ENCODE results near the gene MED28. TPM values are rescaled to one million over a fixed set of nuclear protein-coding genes. Genes with fewer than 3 reads are reported as not detected.
A peak's percentile ranks its signal among the peaks of the same experiment; 100 is the strongest.

The MED28 gene
- polyA plus RNA-seq, 1 of the 3 experiments (the other 2 are of a cell fraction): 7.5 TPM

- H3K79me2 ChIP-seq (ENCODE audit: insufficient read depth): no peaks in the 10 kb centered on the region
- no peak overlapping the region for H3K4me3 ChIP-seq (ENCODE audit: low read depth in 2 of 2, low read length in 1 of 2)
- peaks cover 12 to 41% of the 10 kb centered on the region in 2 experiments for H3K36me3 ChIP-seq (replicated peaks in 1 of 2; ENCODE audit: control insufficient read depth in 1 of 2, insufficient read depth in 2 of 2, low read length in 1 of 2)
- no peaks in the 10 kb centered on the region for H4K20me1 ChIP-seq (ENCODE audit: insufficient read depth)
- POLR2A ChIA-PET: no interaction called here
- WGBS (ENCODE audit: low lambda C conversion rate): 77% methylated on average over 6 of the region's 6 CpGs
- no peaks in the 10 kb centered on the region for H3F3A ChIP-seq (replicated peaks; ENCODE audit: insufficient read depth)
- TF ChIP-seq RCOR1 (IDR thresholded peaks at IDR 0.05; ENCODE audit: low read length) (no peak), RAD21 (IDR thresholded peaks at IDR 0.05; ENCODE audit: low read length) (no peak), TEAD4 (IDR thresholded peaks at IDR 0.05; ENCODE audit: borderline replicate concordance, insufficient read depth) (no peak), GATA2 (CRISPR knock-in tag; IDR thresholded peaks at IDR 0.05) (peak; percentile 23; the same call in 1 of the 2 replicates), EZH2phosphoT487 (IDR thresholded peaks at IDR 0.05; ENCODE audit: borderline replicate concordance, low read depth) (no peak), NRF1 (IDR thresholded peaks at IDR 0.05; ENCODE audit: low read depth, low read length) (no peak), RXRA (IDR thresholded peaks at IDR 0.05; ENCODE audit: borderline replicate concordance, low read depth) (no peak), CHD2 (IDR thresholded peaks at IDR 0.05; ENCODE audit: low read length, partially characterized antibody) (no peak)
- H3K4me2 ChIP-seq: no peak overlapping the region
- H2AFZ ChIP-seq (ENCODE audit: low read depth): no peak overlapping the region
- H3K27ac ChIP-seq (ENCODE audit: low read depth in 2 of 2, low read length in 1 of 2): no peak overlapping the region
- no peaks in the 10 kb centered on the region for H3K9me2 ChIP-seq
- no peaks in the 10 kb centered on the region for H3K27me3 ChIP-seq (ENCODE audit: insufficient read depth)
- H3K4me1 ChIP-seq (ENCODE audit: control insufficient read depth in 1 of 2, insufficient read depth in 2 of 2, low read depth in 1 of 2, low read length in 1 of 2): no peaks in the 10 kb centered on the region
- no peaks in the 10 kb centered on the region for H3K9me3 ChIP-seq
- DNase-seq: no peak
- CTCF ChIA-PET: interaction anchor here (1.1 to 1.3 kb wide), 2 partner anchors 10 to 19 kb away, joined by 3 to 5 read pairs; partner anchors contain the start of gene LAP3
- H3K9ac ChIP-seq: no peak overlapping the region
Measured at GRCh38 chr4:17595471-17596005, 18.9 kb upstream of the MED28 start.

- Histone ChIP-seq H3K4me3 (ENCODE audit: low read depth in 2 of 2, low read length in 1 of 2) (no peak overlapping the region), H3K27ac (ENCODE audit: low read depth in 2 of 2, low read length in 1 of 2) (no peak overlapping the region), H3K9me2 (no peaks in the 10 kb centered on the region), H3K4me2 (no peak overlapping the region), H3F3A (replicated peaks; ENCODE audit: insufficient read depth) (no peaks in the 10 kb centered on the region), H3K4me1 (ENCODE audit: control insufficient read depth in 1 of 2, insufficient read depth in 2 of 2, low read depth in 1 of 2, low read length in 1 of 2) (no peaks in the 10 kb centered on the region), H3K27me3 (ENCODE audit: insufficient read depth) (no peaks in the 10 kb centered on the region), H3K36me3 (replicated peaks in 1 of 2; ENCODE audit: control insufficient read depth in 1 of 2, insufficient read depth in 2 of 2, low read length in 1 of 2) (peaks cover 12 to 49% of the 10 kb centered on the region in 2 experiments), H4K20me1 (ENCODE audit: insufficient read depth) (no peaks in the 10 kb centered on the region), H3K9me3 (no peaks in the 10 kb centered on the region), H3K79me2 (ENCODE audit: insufficient read depth) (no peaks in the 10 kb centered on the region), H2AFZ (ENCODE audit: low read depth) (no peak overlapping the region), H3K9ac (no peak overlapping the region)
- POLR2A ChIA-PET: no interaction called here
- CTCF ChIA-PET: interaction anchor here (0.6 to 2.3 kb wide), 10 partner anchors 16 to 212 kb away, joined by 3 to 6 read pairs (median 4); partner anchors contain the start of genes DCAF16 and MED28
- peak; percentile 21 for DNase-seq
- peak; percentile 48 for TF ChIP-seq CTCF (IDR thresholded peaks at IDR 0.05)
- TF ChIP-seq TCF12 (IDR thresholded peaks at IDR 0.05): no peak
- TF ChIP-seq RAD21 (IDR thresholded peaks at IDR 0.05; ENCODE audit: low read length): peak; percentile 65
- TF ChIP-seq SMC3 (IDR thresholded peaks at IDR 0.05; ENCODE audit: low read depth, low read length): peak; percentile 28; the same call in 1 of the 2 replicates
- 75% methylated on average over 7 of the region's 7 CpGs for WGBS (ENCODE audit: low lambda C conversion rate)
Measured at GRCh38 chr4:17597517-17597916, 16.9 kb upstream of the MED28 start.

Data from SK-N-SH (cell line).